Ascending aorta (tissue), 2 donors: ENCODE results near the gene TTLL9. TPM values are rescaled to one million over a fixed set of nuclear protein-coding genes. Genes with fewer than 3 reads are reported as not detected.

ENCODE experiments used
- DNase-seq, 2 donors: peaks; one replicate each; pipeline ENCODE4 v3.0.0-alpha.2; 2019; ENCODE audit warnings: low spot score in 2 of 2
- H3K27ac ChIP-seq, 2 donors: fragments of 200-600 bp; sonication (generic); one replicate each; pipeline ENCODE4 v1.5.1; 2016 to 2017; ENCODE audit warnings: mild to moderate bottlenecking in 1 of 2
- H3K27me3 ChIP-seq: fragments of 200-600 bp; sonication (generic); one replicate; pipeline ENCODE4 v1.5.1; 2017
- H3K36me3 ChIP-seq, 2 donors: fragments of 200-600 bp; sonication (generic); one replicate each; pipeline ENCODE4 v1.5.1; 2016
- H3K4me1 ChIP-seq, 2 donors: fragments of 200-600 bp; sonication (generic); one replicate each; pipeline ENCODE4 v1.5.1; 2016 to 2017; ENCODE audit warnings: mild to moderate bottlenecking in 1 of 2
- H3K4me3 ChIP-seq, 2 donors: fragments of 200-600 bp; sonication (generic); one replicate each; pipeline ENCODE4 v1.5.1; 2016 to 2017; ENCODE audit warnings: mild to moderate bottlenecking in 1 of 2
- H3K9me3 ChIP-seq, 2 donors: fragments of 200-600 bp; sonication (generic); one replicate each; pipeline ENCODE4 v1.5.1; 2016
- intact Hi-C: fragments of 100-400 bp; cut with DNase I; formaldehyde crosslinking; loops from one replicate; pipeline ENCODE4 v1.15.1; 2023
- total RNA-seq: library from RNA; depleted of rRNA; stranded (reverse); fragments of >200 nt; gene quantifications from one replicate; pipeline ENCODE4 v1.1.0, GENCODE V29; 2016
- TF ChIP-seq, protein P1 (sequence below), 3 experiments: fragments of 200-600 bp in 2 of 3; fragments of 450-650 bp in 1 of 3; sonication (generic) in 2 of 3; IDR thresholded peaks; one replicate each; pipeline ENCODE4 v1.5.1; 2016 to 2019; ENCODE audit warnings: antibody characterized with exemption in 3 of 3, mild to moderate bottlenecking in 1 of 3, moderate library complexity in 1 of 3

Gene TTLL9
- total RNA-seq, 1 donor from 2014 or later, result not detected

DNA sequence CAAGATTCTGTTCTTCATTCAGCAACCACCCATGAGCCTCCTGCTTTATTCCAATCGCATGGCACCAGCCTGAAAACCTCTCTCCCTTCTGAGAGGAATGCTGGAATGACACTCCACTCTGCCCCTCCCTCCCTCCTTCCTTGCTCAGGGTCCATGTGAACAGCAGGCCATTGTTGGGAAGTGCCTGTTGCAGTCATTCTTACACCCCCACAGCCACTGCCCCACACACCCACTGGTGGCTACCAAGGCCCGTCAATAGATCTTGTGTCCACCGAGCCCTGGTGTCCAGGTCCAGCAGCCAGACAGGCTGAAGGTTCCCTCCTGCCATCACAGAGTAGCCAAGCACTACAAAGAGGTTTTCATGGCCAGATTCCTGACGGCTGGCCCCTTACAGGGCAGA, 74.9 kb downstream of the TTLL9 start:
- H3K27me3 ChIP-seq, result no peaks in the 10 kb centered on the region
- H3K4me3 ChIP-seq, result no peak overlapping the region
- no peak overlapping the region for H3K27ac ChIP-seq
- H3K4me1 ChIP-seq, result peaks cover 0 to 4% of the 10 kb centered on the region in 2 donors
- intact Hi-C loops, result no loop called here
- DNase-seq, result no peak
- TF ChIP-seq, protein P1, sequence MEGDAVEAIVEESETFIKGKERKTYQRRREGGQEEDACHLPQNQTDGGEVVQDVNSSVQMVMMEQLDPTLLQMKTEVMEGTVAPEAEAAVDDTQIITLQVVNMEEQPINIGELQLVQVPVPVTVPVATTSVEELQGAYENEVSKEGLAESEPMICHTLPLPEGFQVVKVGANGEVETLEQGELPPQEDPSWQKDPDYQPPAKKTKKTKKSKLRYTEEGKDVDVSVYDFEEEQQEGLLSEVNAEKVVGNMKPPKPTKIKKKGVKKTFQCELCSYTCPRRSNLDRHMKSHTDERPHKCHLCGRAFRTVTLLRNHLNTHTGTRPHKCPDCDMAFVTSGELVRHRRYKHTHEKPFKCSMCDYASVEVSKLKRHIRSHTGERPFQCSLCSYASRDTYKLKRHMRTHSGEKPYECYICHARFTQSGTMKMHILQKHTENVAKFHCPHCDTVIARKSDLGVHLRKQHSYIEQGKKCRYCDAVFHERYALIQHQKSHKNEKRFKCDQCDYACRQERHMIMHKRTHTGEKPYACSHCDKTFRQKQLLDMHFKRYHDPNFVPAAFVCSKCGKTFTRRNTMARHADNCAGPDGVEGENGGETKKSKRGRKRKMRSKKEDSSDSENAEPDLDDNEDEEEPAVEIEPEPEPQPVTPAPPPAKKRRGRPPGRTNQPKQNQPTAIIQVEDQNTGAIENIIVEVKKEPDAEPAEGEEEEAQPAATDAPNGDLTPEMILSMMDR (IDR thresholded peaks at IDR 0.05), result no peak
- no peaks in the 10 kb centered on the region for H3K9me3 ChIP-seq
- H3K36me3 ChIP-seq, result peaks cover 45 to 57% of the 10 kb centered on the region in 2 donors

DNA sequence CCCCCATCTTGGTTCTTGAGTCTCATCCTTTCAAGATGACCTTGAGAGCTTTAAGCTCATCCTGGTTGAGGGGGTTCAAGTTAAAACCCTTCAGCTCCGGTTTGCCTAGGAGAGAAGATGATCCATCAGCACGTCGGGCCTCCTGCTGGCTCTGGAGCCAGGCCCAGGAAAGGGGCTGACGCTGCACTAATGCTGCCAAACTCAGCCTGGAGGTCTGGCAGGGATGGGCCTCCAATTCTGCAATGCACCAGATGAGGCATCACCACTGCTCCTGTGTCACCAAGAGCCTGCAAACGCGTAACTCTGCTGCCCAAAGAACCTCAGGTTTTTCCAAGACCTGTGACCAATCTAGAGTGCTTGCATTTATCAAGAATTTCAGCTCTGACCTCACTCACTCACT, 75.4 kb downstream of the TTLL9 start:
- H3K4me3 ChIP-seq, result no peak overlapping the region
- H3K27me3 ChIP-seq, result no peaks in the 10 kb centered on the region
- H3K36me3 ChIP-seq, result peaks cover 45 to 57% of the 10 kb centered on the region in 2 donors
- H3K27ac ChIP-seq, result no peak overlapping the region
- intact Hi-C loops, result no loop called here
- TF ChIP-seq, protein P1 (IDR thresholded peaks at IDR 0.05), result no peak
- no peaks in the 10 kb centered on the region for H3K9me3 ChIP-seq
- no peak for DNase-seq
- peaks cover 2 to 9% of the 10 kb centered on the region in 2 donors for H3K4me1 ChIP-seq

DNA sequence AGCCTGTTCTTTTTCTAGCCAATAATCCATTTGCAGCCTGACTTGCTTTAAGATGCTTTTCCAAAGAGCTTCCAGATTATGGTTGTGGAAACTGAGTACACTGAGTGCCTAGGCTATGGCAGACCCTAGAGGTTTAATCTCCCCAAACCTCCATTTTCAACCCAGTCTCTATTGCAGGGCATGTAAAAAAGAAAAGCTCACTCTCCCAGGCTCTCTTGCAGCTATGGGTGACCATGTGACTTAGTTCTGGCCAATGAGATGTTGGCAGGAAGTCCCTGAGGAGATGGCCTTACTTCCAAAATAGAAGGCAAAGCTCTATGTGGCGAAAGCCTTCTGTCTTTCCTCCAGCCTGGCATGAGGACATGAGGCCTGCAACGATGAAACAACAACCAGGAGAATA, 77.6 kb downstream of the TTLL9 start:
- H3K4me1 ChIP-seq, result peaks cover 8 to 12% of the 10 kb centered on the region in 2 donors
- H3K36me3 ChIP-seq, result peaks cover 41 to 53% of the 10 kb centered on the region in 2 donors
- intact Hi-C loops, result no loop called here
- H3K4me3 ChIP-seq, result no peak overlapping the region
- TF ChIP-seq, protein P1 (IDR thresholded peaks at IDR 0.05), result no peak
- H3K9me3 ChIP-seq, result no peaks in the 10 kb centered on the region
- DNase-seq, result no peak
- H3K27ac ChIP-seq, result no peak overlapping the region
- H3K27me3 ChIP-seq, result no peaks in the 10 kb centered on the region

DNA sequence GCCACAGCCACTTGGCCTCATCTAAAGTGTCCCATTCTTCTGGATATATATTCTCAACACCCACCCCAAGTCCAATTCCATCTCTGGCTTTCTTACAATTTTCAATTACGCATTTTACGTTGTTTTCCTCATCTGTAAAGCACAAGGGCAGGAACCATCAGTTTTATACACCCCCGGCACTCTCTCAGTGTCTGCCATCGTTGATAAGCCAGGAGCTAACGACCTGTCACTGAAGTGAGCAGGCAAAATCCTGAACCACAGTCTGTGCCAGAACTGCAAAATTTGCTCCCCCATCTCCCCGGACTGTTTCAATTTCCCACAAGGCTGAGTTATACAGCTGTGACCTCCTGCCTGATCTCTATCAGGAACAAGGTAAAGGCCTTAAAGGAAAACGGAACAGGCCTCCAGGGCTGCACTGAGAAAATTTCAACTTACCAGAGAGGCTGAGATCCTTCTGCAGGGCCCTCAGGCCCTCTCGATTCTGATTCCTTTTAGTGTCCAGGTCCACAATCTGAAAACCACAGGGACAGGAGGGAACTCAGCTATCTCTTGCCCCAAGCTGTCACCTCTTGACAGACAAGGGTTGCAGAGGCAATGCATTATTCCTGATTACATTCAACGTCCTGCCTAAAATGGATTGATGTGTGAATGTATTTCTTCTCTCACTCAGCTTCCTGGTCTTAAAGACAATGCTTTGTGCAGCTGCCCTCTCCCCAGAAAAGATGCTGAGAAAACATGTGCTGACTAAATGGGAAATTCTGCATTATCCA, 79.6 kb downstream of the TTLL9 start:
- H3K27ac ChIP-seq, result no peak overlapping the region
- H3K4me1 ChIP-seq, result peaks cover 8 to 12% of the 10 kb centered on the region in 2 donors
- H3K27me3 ChIP-seq, result no peaks in the 10 kb centered on the region
- H3K9me3 ChIP-seq, result no peaks in the 10 kb centered on the region
- DNase-seq, result no peak
- TF ChIP-seq, protein P1 (IDR thresholded peaks at IDR 0.05), result no peak
- intact Hi-C loops, result loop anchor here (5.0 kb wide), 2 partner anchors 78 to 213 kb away; partner anchors contain the start of genes DUSP15, TPX2 and TTLL9
- no peak overlapping the region for H3K4me3 ChIP-seq
- H3K36me3 ChIP-seq, result peaks cover 37 to 45% of the 10 kb centered on the region in 2 donors

DNA sequence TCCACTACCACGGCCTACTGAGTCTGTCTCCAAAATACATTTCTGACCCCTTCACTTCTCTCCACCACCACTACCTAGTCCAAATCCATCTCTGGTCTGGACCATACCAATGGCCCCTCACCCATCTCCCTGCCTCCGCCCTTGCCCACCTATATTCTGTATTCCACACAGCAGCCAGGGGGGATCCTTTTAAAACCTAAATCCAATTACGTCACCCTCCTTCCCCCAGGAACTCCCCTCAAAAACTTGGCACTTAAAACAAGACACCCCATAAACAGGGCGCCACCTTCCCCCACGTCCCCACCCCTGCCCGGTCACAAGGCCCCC, 80.7 kb downstream of the TTLL9 start:
- intact Hi-C loops, result loop anchor here (5.0 kb wide), 2 partner anchors 79 to 214 kb away; partner anchors contain the start of genes DUSP15, TPX2 and TTLL9
- Histone ChIP-seq H3K4me3 (peak overlapping the region; percentile 95 to 100), H3K36me3 (peaks cover 26 to 34% of the 10 kb centered on the region in 2 donors), H3K27ac (peak overlapping the region; percentile 77 to 81), H3K9me3 (no peaks in the 10 kb centered on the region), H3K27me3 (no peaks in the 10 kb centered on the region), H3K4me1 (peaks cover 8 to 12% of the 10 kb centered on the region in 2 donors)
- DNase-seq, result no peak
- TF ChIP-seq, protein P1 (IDR thresholded peaks at IDR 0.05), result no peak
